CD14-positive monocyte (primary cell): ENCODE results near the gene CUX1. TPM values are rescaled to one million over a fixed set of nuclear protein-coding genes. Genes with fewer than 3 reads are reported as not detected.

Experiments
- DNase-seq, 3 donors: peaks; one replicate each; pipeline ENCODE4 v3.0.0-alpha.2; 2011 to 2022
- H2AFZ ChIP-seq: 2 replicates; pipeline ENCODE4 v1.6.0; 2012; ENCODE audit warnings: mild to moderate bottlenecking, low read depth, low read length, inconsistent platforms; ENCODE audit not compliant: insufficient read depth, poor library complexity, severe bottlenecking
- H3K27ac ChIP-seq, 2 donors: 1 replicate in 1 of 2; 2 replicates in 1 of 2; pipeline ENCODE4 v1.5.1; 2012 to 2013; ENCODE audit warnings: low read length in 2 of 2, control low read depth in 1 of 2, inconsistent platforms in 1 of 2, low read depth in 1 of 2, mild to moderate bottlenecking in 1 of 2
- H3K27me3 ChIP-seq, 2 donors: one replicate each; pipeline versions ENCODE4 v1.6.0 to v1.6.1; 2011 to 2013; ENCODE audit warnings: low read length in 2 of 2; ENCODE audit not compliant: control insufficient read depth in 2 of 2, insufficient read depth in 2 of 2
- H3K36me3 ChIP-seq, 2 donors: replicated peaks in 1 of 2; 1 replicate in 1 of 2; 2 replicates in 1 of 2; pipeline versions ENCODE4 v1.5.1 to v1.6.1; 2012 to 2013; ENCODE audit warnings: low read length in 2 of 2, control low read depth in 1 of 2, inconsistent platforms in 1 of 2, mild to moderate bottlenecking in 1 of 2; ENCODE audit not compliant: insufficient read depth in 2 of 2, control insufficient read depth in 1 of 2
- H3K4me1 ChIP-seq, 2 donors: 1 replicate in 1 of 2; 2 replicates in 1 of 2; pipeline versions ENCODE4 v1.5.1 to v1.6.1; 2012 to 2013; ENCODE audit warnings: low read length in 2 of 2, control low read depth in 1 of 2, inconsistent platforms in 1 of 2, mild to moderate bottlenecking in 1 of 2, moderate library complexity in 1 of 2; ENCODE audit not compliant: insufficient read depth in 2 of 2, control insufficient read depth in 1 of 2
- H3K4me2 ChIP-seq: replicated peaks from 2 replicates; pipeline ENCODE3; 2012; ENCODE audit warnings: low read length, moderate library complexity, mild to moderate bottlenecking; ENCODE audit not compliant: poor library complexity, severe bottlenecking; ENCODE audit errors: extremely low read depth
- H3K4me3 ChIP-seq, 3 experiments: fragments of 200-600 bp in 1 of 3; sonication (generic) in 1 of 3; replicated peaks in 1 of 3; 1 replicate in 2 of 3; 2 replicates in 1 of 3; pipeline ENCODE4 v1.5.1; 2011 to 2013; ENCODE audit warnings: low read length in 3 of 3, mild to moderate bottlenecking in 3 of 3, control low read depth in 2 of 3, low read depth in 2 of 3, inconsistent platforms in 1 of 3, moderate library complexity in 1 of 3
- H3K79me2 ChIP-seq: 2 replicates; pipeline ENCODE4 v1.6.0; 2012; ENCODE audit warnings: mild to moderate bottlenecking, control low read depth, inconsistent platforms, low read length, moderate library complexity; ENCODE audit not compliant: insufficient read depth
- H3K9ac ChIP-seq: 2 replicates; pipeline ENCODE4 v1.6.0; 2017; ENCODE audit warnings: low read length, mild to moderate bottlenecking; ENCODE audit not compliant: insufficient read depth, poor library complexity, severe bottlenecking
- H3K9me3 ChIP-seq, 2 donors: replicated peaks in 1 of 2; 1 replicate in 1 of 2; 2 replicates in 1 of 2; pipeline versions ENCODE4 v1.5.1 to v1.6.1; 2012 to 2013; ENCODE audit warnings: low read length in 2 of 2, control low read depth in 1 of 2; ENCODE audit not compliant: control insufficient read depth in 1 of 2, insufficient read depth in 1 of 2
- H4K20me1 ChIP-seq: 2 replicates; pipeline ENCODE4 v1.6.0; 2012; ENCODE audit warnings: mild to moderate bottlenecking, low read length, control low read depth, moderate library complexity; ENCODE audit not compliant: insufficient read depth
- H3K27ac Mint-ChIP-seq, 7 donors: one replicate each; pipeline ENCODE4 v1.8.0; 2020; ENCODE audit warnings: mild to moderate bottlenecking in 7 of 7, mixed read lengths in 7 of 7, moderate library complexity in 6 of 7, inconsistent platforms in 2 of 7
- H3K27me3 Mint-ChIP-seq, 3 donors: one replicate each; pipeline ENCODE4 v1.8.0; 2021 to 2022; ENCODE audit warnings: low read depth in 3 of 3, mild to moderate bottlenecking in 3 of 3, mixed read lengths in 3 of 3, moderate library complexity in 3 of 3, inconsistent platforms in 1 of 3
- H3K36me3 Mint-ChIP-seq, 2 donors: one replicate each; pipeline ENCODE4 v1.8.0; 2020; ENCODE audit warnings: mixed read lengths in 2 of 2, inconsistent platforms in 1 of 2, mild to moderate bottlenecking in 1 of 2
- H3K4me1 Mint-ChIP-seq: one replicate; pipeline ENCODE4 v1.8.0; 2020; ENCODE audit warnings: mild to moderate bottlenecking, mixed read lengths
- H3K4me3 Mint-ChIP-seq, 2 donors: one replicate each; pipeline ENCODE4 v1.8.0; 2020; ENCODE audit warnings: mild to moderate bottlenecking in 2 of 2, mixed read lengths in 2 of 2, moderate library complexity in 1 of 2
- H3K9me3 Mint-ChIP-seq, 7 donors: one replicate each; pipeline ENCODE4 v1.8.0; 2020 to 2022; ENCODE audit warnings: mixed read lengths in 7 of 7, mild to moderate bottlenecking in 6 of 7, moderate library complexity in 6 of 7, inconsistent platforms in 2 of 7
- CTCF ChIP-seq: fragments of 200-600 bp; IDR thresholded peaks from one replicate; pipeline ENCODE4 v1.8.0; 2022; ENCODE audit warnings: antibody characterized with exemption, mild to moderate bottlenecking
- WGBS: methylation state at CpG from one replicate; pipeline ENCODE4 v1.1.5; 2013; ENCODE audit warnings: missing lambda C conversion rate; ENCODE audit not compliant: insufficient coverage; 5-methylcytosine and 5-hydroxymethylcytosine counted together
- intact Hi-C, 2 donors: fragments of 100-400 bp; cut with micrococcal nuclease; formaldehyde crosslinking; loops; one replicate each; pipeline versions ENCODE4 v1.15.0 to v1.15.1; 2023
- polyA plus RNA-seq, 3 donors: library from polyadenylated mRNA; depleted of rRNA in 1 of 3; unstranded in 2 of 3; stranded (reverse) in 1 of 3; fragments of 300-500 nt in 2 of 3; fragments of >200 nt in 1 of 3; fragmentation: Illumina TruSeq in 2 of 3; gene quantifications; 1 replicate in 2 of 3; 2 replicates in 1 of 3; pipeline ENCODE4 v1.2.3, GENCODE V29; 2012 to 2021

The CUX1 gene
- polyA plus RNA-seq, 3 donors, result 17.6 to 38.0 (median 28.0) TPM

DNA sequence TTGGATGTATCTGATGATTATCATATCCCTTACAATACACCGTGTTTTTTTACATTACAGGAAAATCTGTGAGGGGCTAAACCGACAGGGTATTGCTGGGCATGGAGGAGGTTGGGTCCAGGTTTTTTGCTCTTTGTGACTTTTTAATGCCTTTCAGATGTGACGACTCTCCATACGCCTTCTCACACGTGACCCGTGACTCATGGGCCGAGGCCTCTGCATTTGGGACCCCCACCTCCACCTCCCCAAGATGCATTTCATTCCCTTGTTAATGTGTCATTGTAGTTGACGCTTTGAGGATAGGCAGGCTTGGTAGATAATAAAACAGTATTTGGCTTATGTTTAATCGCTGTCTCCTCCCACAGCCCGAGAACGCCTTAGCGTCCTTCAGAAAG lies 95.3 kb downstream of the CUX1 start:
- no peak for TF ChIP-seq CTCF
- Mint-ChIP-seq H3K27me3 (no peaks in the 10 kb centered on the region), H3K4me1 (peaks cover 26% of the 10 kb centered on the region), H3K36me3 (peaks cover 28 to 60% of the 10 kb centered on the region in 2 donors), H3K9me3 (peaks cover 0 to 1% (median 0%) of the 10 kb centered on the region in 7 donors), H3K4me3 (no peak overlapping the region), H3K27ac (peak overlapping the region in 4 of 7 donors; percentile 43 to 50 (median 46))
- Histone ChIP-seq H3K4me1 (peaks cover 22 to 28% of the 10 kb centered on the region in 2 donors), H2AFZ (no peak overlapping the region), H3K4me2 (no peak overlapping the region), H3K4me3 (no peak overlapping the region), H3K27me3 (no peaks in the 10 kb centered on the region), H4K20me1 (peaks cover 99% of the 10 kb centered on the region), H3K9ac (no peak overlapping the region), H3K9me3 (no peaks in the 10 kb centered on the region), H3K36me3 (peaks cover 27 to 31% of the 10 kb centered on the region in 2 donors), H3K27ac (peak overlapping the region in 1 of 2 donors; percentile 40), H3K79me2 (peaks cover 97% of the 10 kb centered on the region)
- intact Hi-C loops, result no loop called here
- WGBS, result no CpG with 5 or more reads among the region's 12 CpGs
- no peak for DNase-seq

- H2AFZ ChIP-seq, result no peak overlapping the region
- H3K27me3 ChIP-seq, result no peaks in the 10 kb centered on the region
- intact Hi-C loops, result no loop called here
- no peak for TF ChIP-seq CTCF
- Mint-ChIP-seq H3K27me3 (no peaks in the 10 kb centered on the region), H3K36me3 (peaks cover 34 to 64% of the 10 kb centered on the region in 2 donors), H3K27ac (peak overlapping the region in 4 of 7 donors; percentile 10 to 82 (median 64)), H3K4me3 (no peak overlapping the region), H3K4me1 (peaks cover 26% of the 10 kb centered on the region), H3K9me3 (peaks cover 0 to 1% (median 0%) of the 10 kb centered on the region in 7 donors)
- H3K4me3 ChIP-seq, result no peak overlapping the region
- no peak for DNase-seq
- H3K27ac ChIP-seq, result peak overlapping the region in 1 of 2 donors; percentile 33
- peaks cover 96% of the 10 kb centered on the region for H3K79me2 ChIP-seq
- H3K4me1 ChIP-seq, result peaks cover 22 to 28% of the 10 kb centered on the region in 2 donors
- peaks cover 32 to 36% of the 10 kb centered on the region in 2 donors for H3K36me3 ChIP-seq
- H3K4me2 ChIP-seq, result no peak overlapping the region
- WGBS, result 78% methylated on average over 13 of the region's 24 CpGs
- peak overlapping the region; percentile 25 for H3K9ac ChIP-seq
- H4K20me1 ChIP-seq, result peaks cover 99% of the 10 kb centered on the region
- H3K9me3 ChIP-seq, result no peaks in the 10 kb centered on the region
Measured at GRCh38 chr7:101913247-101913721, 95.9 kb downstream of the CUX1 start.
